K562 (cell line): ENCODE results near the gene RNF187.

Source experiments
- KAT7 ChIP-seq: sonication (generic); formaldehyde crosslinking; IDR thresholded peaks from 2 replicates; pipeline ENCODE4 v1.8.0; 2022; ENCODE audit warnings: missing genetic modification reagents, mild to moderate bottlenecking, borderline replicate concordance
- RFX5 ChIP-seq: IDR thresholded peaks from 2 replicates; pipeline ENCODE4 v1.6.1; 2011; ENCODE audit warnings: low read depth, mild to moderate bottlenecking, improper control_type of control experiment, low read length
- ZFP30 ChIP-seq: fragments of 250-450 bp; sonication (Bioruptor Pico); IDR thresholded peaks from 2 replicates; pipeline ENCODE4 v1.8.0; 2022; ENCODE audit warnings: moderate library complexity, mild to moderate bottlenecking, inconsistent platforms, borderline replicate concordance
- ZNF766 ChIP-seq: fragments of 200-800 bp; sonication (Bioruptor generic); conservative IDR thresholded peaks from 2 replicates; pipeline ENCODE4 v1.6.1; 2016; ENCODE audit warnings: missing genetic modification characterization, missing compliant biosample characterization

- TF ChIP-seq ZNF766 (CRISPR knock-in tag) (no peak), ZFP30 (CRISPR knock-in tag) (no peak), KAT7 (no peak), RFX5 (no peak)
Measured at GRCh38 chr1:228497206-228497605, 10.0 kb downstream of the RNF187 start.
